Prostate gland (tissue), 2 donors: ENCODE results near the gene HOXD4. TPM values are rescaled to one million over a fixed set of nuclear protein-coding genes. Genes with fewer than 3 reads are reported as not detected.

Experiments
- DNase-seq: peaks from one replicate; pipeline ENCODE4 v3.0.0-alpha.2; 2019; ENCODE audit warnings: low spot score
- H3K27ac ChIP-seq, 2 donors: fragments of 200-600 bp; sonication (generic); 2 replicates each; pipeline ENCODE4 v1.5.1; 2017 to 2019
- H3K27me3 ChIP-seq: fragments of 200-600 bp; sonication (generic); replicated peaks from 2 replicates; pipeline ENCODE4 v1.5.1; 2019; ENCODE audit not compliant: insufficient read depth
- H3K36me3 ChIP-seq, 2 donors: fragments of 200-600 bp; sonication (generic); 1 replicate in 1 of 2; 2 replicates in 1 of 2; pipeline versions ENCODE4 v1.5.1 to v1.8.1; 2017 to 2019
- H3K4me1 ChIP-seq: fragments of 200-600 bp; sonication (generic); replicated peaks from 2 replicates; pipeline ENCODE4 v1.5.1; 2019
- H3K4me3 ChIP-seq, 2 donors: fragments of 200-600 bp; sonication (generic); 2 replicates each; pipeline ENCODE4 v1.5.1; 2017 to 2019
- H3K9me3 ChIP-seq: fragments of 200-600 bp; sonication (generic); 2 replicates; pipeline ENCODE4 v1.5.1; 2017
- CTCF ChIP-seq, 4 experiments: fragments of 200-600 bp in 2 of 4; fragments of 450-650 bp in 2 of 4; sonication (generic) in 2 of 4; IDR thresholded peaks; 1 replicate in 3 of 4; 2 replicates in 1 of 4; pipeline ENCODE4 v1.5.1; 2016 to 2019; ENCODE audit warnings: antibody characterized with exemption in 4 of 4, mild to moderate bottlenecking in 2 of 4, moderate library complexity in 2 of 4
- POLR2A ChIP-seq: fragments of 450-650 bp; IDR thresholded peaks from one replicate; pipeline ENCODE4 v1.6.1; 2016; ENCODE audit warnings: antibody characterized with exemption, mild to moderate bottlenecking
- POLR2AphosphoS5 ChIP-seq: sonication (generic); formaldehyde crosslinking; IDR thresholded peaks from one replicate; pipeline ENCODE4 v1.6.1; 2017; ENCODE audit warnings: antibody characterized with exemption
- WGBS: methylation state at CpG from one replicate; pipeline ENCODE4 v1.1.5; 2018; 5-methylcytosine and 5-hydroxymethylcytosine counted together
- intact Hi-C: fragments of 100-400 bp; cut with DNase I; formaldehyde crosslinking; loops from one replicate; pipeline ENCODE4 v1.14.2; 2022
- total RNA-seq, 2 donors: library from RNA; depleted of rRNA; stranded (reverse); fragments of >200 nt; gene quantifications; one replicate each; pipeline ENCODE4 v1.1.0, GENCODE V29; 2016

Gene HOXD4
- total RNA-seq, 2 donors from 2014 or later = 1.2 to 6.7 TPM

DNA sequence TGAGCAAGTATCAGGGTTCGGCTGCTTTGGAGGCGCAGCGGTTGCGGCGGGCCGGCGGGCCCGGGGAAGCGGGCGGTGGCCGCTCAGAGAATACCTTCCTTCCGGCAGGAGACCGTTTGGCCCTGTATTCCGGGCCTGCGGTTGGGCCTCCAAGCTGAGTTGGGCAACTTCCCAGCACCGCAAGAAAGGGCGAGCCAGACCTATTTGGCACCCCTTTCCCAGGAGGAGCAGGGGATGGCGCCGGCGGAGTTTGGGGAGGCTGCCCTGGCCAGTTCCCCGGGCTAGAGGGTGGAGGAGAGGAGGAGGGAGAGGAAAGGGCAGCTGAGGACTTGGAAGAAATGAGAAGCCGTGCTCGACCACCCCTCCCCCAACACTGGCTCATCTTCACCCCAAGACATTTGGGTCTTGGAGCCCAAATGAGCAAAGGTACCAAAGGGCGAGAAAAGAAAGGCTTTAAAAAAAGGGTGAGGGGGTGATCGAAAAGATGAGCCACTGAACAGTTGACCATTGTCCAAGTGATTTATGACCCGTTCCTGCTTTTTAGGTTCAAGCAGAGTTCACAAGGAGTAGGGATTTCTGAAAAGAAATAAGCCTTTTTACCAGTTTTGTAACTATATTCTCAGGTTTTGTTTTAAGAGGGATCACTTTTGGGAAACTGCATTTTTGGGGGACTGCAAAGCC lies 14.2 kb downstream of the HOXD4 start:
- peaks cover 40% of the 10 kb centered on the region for H3K27me3 ChIP-seq

GRCh38 chr2:176166272-176166671 lies 14.9 kb downstream of the HOXD4 start:
- TF ChIP-seq CTCF (IDR thresholded peaks at IDR 0.05) = no peak
- no peak for TF ChIP-seq POLR2A
- TF ChIP-seq POLR2AphosphoS5 = no peak
- H3K9me3 ChIP-seq = no peaks in the 10 kb centered on the region
- H3K36me3 ChIP-seq = no peaks in the 10 kb centered on the region
- H3K27ac ChIP-seq = no peak overlapping the region
- 59% methylated on average over 2 of the region's 2 CpGs for WGBS
- DNase-seq = no peak
- intact Hi-C loops = no loop called here
- no peak overlapping the region for H3K4me3 ChIP-seq
- peaks cover 36% of the 10 kb centered on the region for H3K27me3 ChIP-seq
- no peaks in the 10 kb centered on the region for H3K4me1 ChIP-seq

More for the DNA sequence above, 14.2 kb downstream of the HOXD4 start:
- no peak for TF ChIP-seq CTCF (IDR thresholded peaks at IDR 0.05)
- TF ChIP-seq POLR2AphosphoS5 = no peak
- TF ChIP-seq POLR2A = no peak
- WGBS = 9% methylated on average over 26 of the region's 26 CpGs
- intact Hi-C loops = no loop called here
- H3K27ac ChIP-seq = no peak overlapping the region
- no peaks in the 10 kb centered on the region for H3K9me3 ChIP-seq
- no peaks in the 10 kb centered on the region for H3K4me1 ChIP-seq
- no peaks in the 10 kb centered on the region for H3K36me3 ChIP-seq
- H3K4me3 ChIP-seq = no peak overlapping the region
- no peak for DNase-seq

GRCh38 chr2:176167398-176167797 lies 16.0 kb downstream of the HOXD4 start:
- 63% methylated on average over 1 of the region's 1 CpG for WGBS
- no peak for DNase-seq
- intact Hi-C loops = no loop called here
- no peak overlapping the region for H3K27ac ChIP-seq
- TF ChIP-seq CTCF (IDR thresholded peaks at IDR 0.05) (no peak), POLR2A (no peak), POLR2AphosphoS5 (no peak)
- peaks cover 40% of the 10 kb centered on the region for H3K27me3 ChIP-seq
- H3K36me3 ChIP-seq = no peaks in the 10 kb centered on the region
- H3K4me3 ChIP-seq = no peak overlapping the region
- H3K9me3 ChIP-seq = no peaks in the 10 kb centered on the region
- H3K4me1 ChIP-seq = no peaks in the 10 kb centered on the region

DNA sequence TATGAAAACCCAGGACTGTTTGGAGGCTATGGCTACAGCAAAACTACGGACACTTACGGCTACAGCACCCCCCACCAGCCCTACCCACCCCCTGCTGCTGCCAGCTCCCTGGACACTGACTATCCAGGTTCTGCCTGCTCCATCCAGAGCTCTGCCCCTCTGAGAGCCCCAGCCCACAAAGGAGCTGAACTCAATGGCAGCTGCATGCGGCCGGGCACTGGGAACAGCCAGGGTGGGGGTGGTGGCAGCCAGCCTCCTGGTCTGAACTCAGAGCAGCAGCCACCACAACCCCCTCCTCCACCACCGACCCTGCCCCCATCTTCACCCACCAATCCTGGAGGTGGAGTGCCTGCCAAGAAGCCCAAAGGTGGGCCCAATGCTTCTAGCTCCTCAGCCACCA lies 17.8 kb downstream of the HOXD4 start:
- intact Hi-C loops = no loop called here
- no peak overlapping the region for H3K27ac ChIP-seq
- H3K36me3 ChIP-seq = no peaks in the 10 kb centered on the region
- 93% methylated on average over 5 of the region's 5 CpGs for WGBS
- no peaks in the 10 kb centered on the region for H3K4me1 ChIP-seq
- H3K27me3 ChIP-seq = peaks cover 27% of the 10 kb centered on the region
- H3K9me3 ChIP-seq = no peaks in the 10 kb centered on the region
- TF ChIP-seq CTCF (IDR thresholded peaks at IDR 0.05) (no peak), POLR2A (no peak), POLR2AphosphoS5 (no peak)
- no peak for DNase-seq
- no peak overlapping the region for H3K4me3 ChIP-seq

DNA sequence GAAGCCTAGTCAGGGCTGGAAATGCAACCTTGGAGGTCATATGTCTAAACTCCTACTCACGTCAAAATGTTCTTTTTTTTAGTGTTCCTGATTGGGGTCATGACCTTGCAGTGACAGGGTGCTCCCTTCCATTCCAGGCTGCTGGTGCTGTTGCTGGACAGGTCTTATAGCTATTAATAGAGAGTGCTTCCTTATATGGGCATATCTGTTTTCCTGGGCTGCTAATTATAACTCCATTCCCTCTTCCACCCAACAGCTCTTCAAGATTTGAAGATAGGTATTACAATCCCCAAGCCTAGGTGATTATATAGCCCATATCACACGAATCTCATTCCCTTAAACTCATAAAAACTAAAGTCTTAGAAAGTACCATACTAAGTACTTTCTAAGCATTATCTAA lies 18.4 kb downstream of the HOXD4 start:
- Histone ChIP-seq H3K9me3 (no peaks in the 10 kb centered on the region), H3K27me3 (peaks cover 28% of the 10 kb centered on the region), H3K36me3 (no peaks in the 10 kb centered on the region), H3K4me1 (no peaks in the 10 kb centered on the region), H3K27ac (no peak overlapping the region), H3K4me3 (no peak overlapping the region)
- 70% methylated on average over 2 of the region's 2 CpGs for WGBS
- no peak for DNase-seq
- TF ChIP-seq POLR2A (no peak), POLR2AphosphoS5 (no peak), CTCF (IDR thresholded peaks at IDR 0.05) (no peak)
- intact Hi-C loops = no loop called here
